Measurements from ENCODE around the gene SCN4B. TPM values are rescaled to one million over a fixed set of nuclear protein-coding genes. Genes with fewer than 3 reads are reported as not detected.
"Not testable (repeated sequence)": the region's sequence is repeated elsewhere in the genome, so short reads cannot be mapped to it uniquely, and the experiment has no call there.

Gene SCN4B
- 0.11 TPM for polyA plus RNA-seq (2012; ENCODE audit: missing spikeins)

- no peak for DNase-seq (ENCODE audit: insufficient read length)
- TF ChIP-seq TAF1 (IDR thresholded peaks at IDR 0.05; ENCODE audit: borderline replicate concordance, low read depth, low read length) (no peak), POLR2AphosphoS5 (IDR thresholded peaks at IDR 0.05; ENCODE audit: low read depth, low read length) (no peak)
- FAIRE-seq = no peak
Observed at GRCh38 chr11:118152552-118153471, at the start of gene SCN4B. TSS of gene SCN4B (minus strand) at chr11:118152823. CDS start at chr11:118152673, 150 bp downstream.

GRCh38 chr11:118201966-118202365 lies 49.3 kb upstream of the SCN4B start:
- no peak for TF ChIP-seq POLR2A (IDR thresholded peaks at IDR 0.05; ENCODE audit: low read depth, low read length)
- TF ChIP-seq POLR2AphosphoS5 (IDR thresholded peaks at IDR 0.05; ENCODE audit: low read depth, low read length) = no peak
- DNase-seq (ENCODE audit: insufficient read length) = no peak
- no peak for FAIRE-seq

- peak; percentile 17 for FAIRE-seq
Observed at GRCh38 chr11:118200901-118201680, 48.5 kb upstream of the SCN4B start.

GRCh38 chr11:118200497-118200896 lies 47.9 kb upstream of the SCN4B start:
- no peak for DNase-seq (ENCODE audit: insufficient read length)
- no peak for FAIRE-seq
- TF ChIP-seq POLR2AphosphoS5 (IDR thresholded peaks at IDR 0.05; ENCODE audit: low read depth, low read length) (no peak), TAF1 (IDR thresholded peaks at IDR 0.05; ENCODE audit: borderline replicate concordance, low read depth, low read length) (no peak), POLR2A (IDR thresholded peaks at IDR 0.05; ENCODE audit: low read depth, low read length) (no peak)

More at GRCh38 chr11:118200901-118201680, 48.5 kb upstream of the SCN4B start:
- TF ChIP-seq TAF1 (IDR thresholded peaks at IDR 0.05; ENCODE audit: borderline replicate concordance, low read depth, low read length) (no peak), POLR2AphosphoS5 (IDR thresholded peaks at IDR 0.05; ENCODE audit: low read depth, low read length) (no peak), POLR2A (IDR thresholded peaks at IDR 0.05; ENCODE audit: low read depth, low read length) (no peak)
- no peak for DNase-seq (ENCODE audit: insufficient read length)

- TF ChIP-seq POLR2AphosphoS5 (IDR thresholded peaks at IDR 0.05; ENCODE audit: low read depth, low read length) (no peak), TAF1 (IDR thresholded peaks at IDR 0.05; ENCODE audit: borderline replicate concordance, low read depth, low read length) (no peak), POLR2A (IDR thresholded peaks at IDR 0.05; ENCODE audit: low read depth, low read length) (no peak)
- FAIRE-seq (no peak), DNase-seq (ENCODE audit: insufficient read length) (no peak)
Observed at GRCh38 chr11:118199135-118199534, 46.5 kb upstream of the SCN4B start.

GRCh38 chr11:118198370-118198769 lies 45.7 kb upstream of the SCN4B start:
- FAIRE-seq (peak; percentile 83), DNase-seq (ENCODE audit: insufficient read length) (peak; percentile 54)
- TF ChIP-seq POLR2AphosphoS5 (IDR thresholded peaks at IDR 0.05; ENCODE audit: low read depth, low read length) (no peak), POLR2A (IDR thresholded peaks at IDR 0.05; ENCODE audit: low read depth, low read length) (no peak), TAF1 (IDR thresholded peaks at IDR 0.05; ENCODE audit: borderline replicate concordance, low read depth, low read length) (no peak)

- DNase-seq (ENCODE audit: insufficient read length) (no peak), FAIRE-seq (no peak)
- TF ChIP-seq POLR2A (IDR thresholded peaks at IDR 0.05; ENCODE audit: low read depth, low read length) (no peak), POLR2AphosphoS5 (IDR thresholded peaks at IDR 0.05; ENCODE audit: low read depth, low read length) (no peak), TAF1 (IDR thresholded peaks at IDR 0.05; ENCODE audit: borderline replicate concordance, low read depth, low read length) (no peak)
Observed at GRCh38 chr11:118194835-118195627, 42.4 kb upstream of the SCN4B start.

- TF ChIP-seq POLR2AphosphoS5 (IDR thresholded peaks at IDR 0.05; ENCODE audit: low read depth, low read length) (no peak), TAF1 (IDR thresholded peaks at IDR 0.05; ENCODE audit: borderline replicate concordance, low read depth, low read length) (no peak)
- no peak for DNase-seq (ENCODE audit: insufficient read length)
- no peak for FAIRE-seq
Observed at GRCh38 chr11:118193910-118194566, 41.4 kb upstream of the SCN4B start.

- not testable (repeated sequence) for FAIRE-seq; DNase-seq (ENCODE audit: insufficient read length)
Observed at GRCh38 chr11:118192817-118193216, 40.2 kb upstream of the SCN4B start.

GRCh38 chr11:118190942-118191506 lies 38.4 kb upstream of the SCN4B start:
- FAIRE-seq; DNase-seq (ENCODE audit: insufficient read length): not testable (repeated sequence)
